ENCODE measurements around the gene NPHS2. TPM values are rescaled to one million over a fixed set of nuclear protein-coding genes. Genes with fewer than 3 reads are reported as not detected.

The NPHS2 gene
- polyA plus RNA-seq (ENCODE audit: insufficient read length in 4 of 4): 100 to 1,000 TPM; 427 to 500 (median 481) TPM

DNA sequence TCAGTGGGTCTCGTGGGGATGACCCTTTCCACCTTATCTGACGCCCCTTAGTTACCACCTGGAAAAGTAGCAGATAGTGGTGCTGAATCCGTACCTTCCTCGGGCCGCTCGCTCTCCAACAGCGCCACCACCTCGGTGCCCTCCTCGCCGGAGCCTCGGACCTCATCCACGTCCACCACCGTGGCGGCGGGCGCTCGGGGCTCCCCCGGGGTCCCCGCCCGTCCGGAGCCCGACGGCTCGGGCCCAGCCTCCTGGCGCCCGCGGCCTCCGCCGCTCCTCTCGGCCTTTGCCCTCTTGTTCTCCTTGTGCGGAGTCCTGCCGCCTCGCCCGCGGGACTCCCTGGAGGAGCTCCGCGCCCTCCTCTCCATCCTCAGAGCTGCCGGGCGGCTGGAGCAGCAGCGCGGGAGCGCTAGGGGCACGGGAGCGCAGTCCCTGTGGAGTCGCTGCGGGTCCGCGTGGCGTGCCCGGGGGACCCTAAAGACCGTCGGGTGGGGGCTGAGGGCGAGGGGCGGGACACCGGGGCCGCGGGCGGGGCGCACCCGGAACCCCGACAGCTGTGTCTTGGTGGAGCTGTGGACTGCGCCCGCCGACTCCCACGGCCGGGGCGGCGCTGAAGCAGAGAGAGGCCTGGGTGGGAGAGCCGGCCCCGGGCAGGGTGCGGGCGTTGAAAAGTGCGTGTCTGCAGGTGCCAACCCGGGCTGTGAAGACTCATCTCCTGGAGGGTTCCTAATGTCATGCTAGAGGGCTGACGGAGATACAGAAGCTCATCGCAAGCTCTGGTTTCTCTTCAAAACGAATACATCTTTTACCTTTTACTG lies at the start of gene NPHS2:
Gene NPHS2 (minus strand): TSS at position 452 of the 818 bp plus-strand sequence. CDS start 84 bp downstream, at position 368.
- no peak for DNase-seq (ENCODE audit: low read depth in 4 of 4, low spot score in 3 of 4)

GRCh38 chr1:179612361-179612760 lies 36.6 kb upstream of the NPHS2 start:
- no peak for DNase-seq (ENCODE audit: low read depth in 4 of 4, low spot score in 3 of 4)

DNA sequence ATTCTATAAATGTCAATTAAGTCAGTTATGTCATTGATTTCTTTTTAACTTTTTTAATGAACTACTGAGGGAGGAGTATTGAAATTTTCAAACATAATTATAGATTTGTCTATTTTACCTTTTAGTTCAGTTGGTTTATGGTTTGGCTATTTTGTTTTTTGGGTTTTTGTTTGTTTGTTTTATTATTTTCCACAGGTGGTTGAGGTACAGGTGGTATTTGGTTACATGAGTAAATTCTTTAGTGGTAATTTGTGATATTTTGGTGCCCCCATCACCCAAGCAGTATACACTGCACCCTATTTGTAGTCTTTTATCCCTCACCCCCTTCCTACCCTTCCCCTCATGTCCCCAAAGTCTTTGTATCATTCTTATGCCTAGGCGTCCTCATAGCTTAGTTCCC lies 25.3 kb upstream of the NPHS2 start:
- DNase-seq (ENCODE audit: low read depth in 4 of 4, low spot score in 3 of 4): no peak

DNA sequence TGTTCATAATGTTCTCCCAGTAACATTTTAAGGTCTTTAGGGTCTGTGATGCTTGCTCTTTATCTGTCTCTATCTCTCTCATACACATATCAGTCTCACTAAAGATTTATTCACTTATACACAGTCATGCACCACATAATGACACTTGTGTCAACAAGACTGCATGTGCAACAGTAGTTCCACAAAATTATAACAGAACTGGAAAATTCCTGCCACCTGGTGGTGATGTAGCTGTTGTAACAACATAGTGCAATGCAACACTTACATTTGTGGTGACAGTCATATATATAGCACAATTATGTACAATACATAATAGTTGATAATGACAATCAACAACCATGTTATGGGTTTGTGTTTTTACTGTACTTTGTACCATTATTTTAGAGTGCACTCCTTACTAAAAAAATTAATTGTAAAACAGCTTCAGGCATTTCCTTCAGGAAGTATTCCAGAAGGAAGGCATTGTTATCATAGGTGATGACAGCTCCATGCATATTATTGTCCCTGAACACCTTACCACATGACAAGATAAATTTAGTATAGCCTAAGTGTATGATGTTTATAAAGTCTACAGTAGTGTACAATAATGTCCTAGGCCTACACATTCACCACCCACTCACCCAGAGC lies 24.0 kb upstream of the NPHS2 start:
- DNase-seq (ENCODE audit: low read depth in 4 of 4, low spot score in 3 of 4): no peak

DNA sequence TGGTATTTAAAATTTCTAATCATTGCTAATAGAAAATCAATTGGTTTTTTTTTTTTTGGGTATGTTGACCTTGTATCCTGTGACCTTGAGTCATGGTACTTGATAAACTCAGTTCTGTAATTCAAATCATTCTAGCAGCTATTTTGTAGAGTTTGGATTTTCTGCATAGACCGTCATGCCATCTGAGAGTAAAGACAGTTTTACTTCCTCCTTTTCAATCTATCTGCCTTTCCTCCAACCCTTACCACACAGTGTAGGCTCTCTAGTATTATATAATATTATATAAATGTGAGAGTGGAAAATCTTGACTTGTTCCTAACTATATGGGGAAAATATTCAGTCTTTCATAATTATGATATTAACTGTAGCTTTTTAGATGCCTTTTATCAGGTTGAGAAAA lies 22.9 kb upstream of the NPHS2 start:
- DNase-seq (ENCODE audit: low read depth in 4 of 4, low spot score in 3 of 4): no peak

DNA sequence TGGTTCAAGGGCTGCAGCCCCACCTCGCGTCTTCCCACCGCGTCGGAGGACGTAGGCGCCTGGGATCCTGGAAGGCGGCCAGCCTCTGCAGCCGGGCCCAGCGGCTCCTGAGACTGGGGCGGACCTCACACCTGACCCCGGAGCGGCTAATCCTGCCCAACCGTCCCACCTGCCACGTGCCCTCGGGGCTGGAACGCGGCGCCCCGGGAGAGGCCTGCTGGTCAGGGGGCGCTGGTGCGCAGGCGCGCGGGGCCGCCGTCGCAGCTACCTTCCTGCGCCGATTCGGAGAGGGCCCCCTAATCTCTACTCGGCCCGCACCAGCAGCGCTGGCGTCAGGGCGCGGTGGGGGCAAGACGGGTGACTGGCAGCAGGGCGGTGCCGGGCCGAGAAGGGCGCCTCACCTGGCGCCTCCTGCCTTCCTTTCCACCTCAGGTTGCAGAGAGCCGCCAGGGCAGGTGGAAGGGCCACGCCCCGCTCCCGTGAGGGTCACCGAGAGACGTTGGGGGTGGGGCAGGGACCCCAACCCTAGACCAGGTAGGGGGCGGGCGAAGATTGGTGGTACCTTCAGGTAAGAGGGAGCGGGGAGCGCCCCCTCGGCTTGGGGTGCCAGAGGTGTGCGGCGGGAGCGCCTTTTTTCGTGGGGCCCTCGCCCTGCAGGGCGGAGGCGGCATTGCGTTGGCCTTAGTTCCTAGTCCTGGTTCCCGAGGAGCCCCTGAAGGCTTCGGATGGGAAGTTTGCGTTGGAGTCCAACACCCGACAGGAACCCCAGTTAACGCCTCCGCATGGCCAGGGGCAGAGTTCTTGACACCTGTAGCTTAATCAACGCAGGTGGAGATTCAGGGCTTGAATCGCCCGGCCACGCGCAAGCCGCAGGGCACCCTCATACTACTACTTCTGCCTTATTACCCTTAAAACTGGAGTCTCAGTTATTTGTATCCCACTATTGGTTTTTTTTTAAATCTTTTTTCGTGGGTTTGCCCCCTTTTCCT lies 16.1 kb upstream of the NPHS2 start, which contains the start of gene TDRD5:
Gene TDRD5 (plus strand): TSS at position 241 of the 989 bp plus-strand sequence. CDS start 784 bp downstream, outside the sequence.
- DNase-seq (ENCODE audit: low read depth in 4 of 4, low spot score in 3 of 4): no peak

- DNase-seq (ENCODE audit: low read depth in 4 of 4, low spot score in 3 of 4): no peak
These were observed 15.5 kb upstream of the NPHS2 start for GRCh38 chr1:179591253-179591591.

GRCh38 chr1:179590671-179591070 lies 14.9 kb upstream of the NPHS2 start:
- DNase-seq (ENCODE audit: low read depth in 4 of 4, low spot score in 3 of 4): no peak

DNA sequence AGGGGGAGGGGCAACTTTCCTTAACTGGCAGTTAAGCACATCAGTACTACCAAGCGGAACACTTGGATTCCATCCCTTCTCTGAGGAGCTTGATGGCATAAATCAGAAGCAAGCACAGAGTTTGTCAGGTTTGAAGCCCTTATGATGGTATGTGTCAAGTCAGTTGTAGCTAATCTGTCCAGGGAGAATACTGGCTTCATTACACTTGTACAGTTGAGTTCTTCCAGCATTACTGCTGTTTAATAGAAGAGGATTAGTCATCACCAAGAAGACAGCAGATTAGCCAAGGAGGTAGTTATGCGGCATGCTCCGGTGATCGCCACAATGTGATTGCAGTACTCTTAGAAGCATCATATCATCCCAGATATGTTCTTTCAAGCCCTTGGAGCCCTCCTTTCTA lies 13.8 kb upstream of the NPHS2 start:
- no peak for DNase-seq (ENCODE audit: low read depth in 4 of 4, low spot score in 3 of 4)

GRCh38 chr1:179588425-179589024 lies 12.8 kb upstream of the NPHS2 start:
- DNase-seq (ENCODE audit: low read depth in 4 of 4, low spot score in 3 of 4): no peak

DNA sequence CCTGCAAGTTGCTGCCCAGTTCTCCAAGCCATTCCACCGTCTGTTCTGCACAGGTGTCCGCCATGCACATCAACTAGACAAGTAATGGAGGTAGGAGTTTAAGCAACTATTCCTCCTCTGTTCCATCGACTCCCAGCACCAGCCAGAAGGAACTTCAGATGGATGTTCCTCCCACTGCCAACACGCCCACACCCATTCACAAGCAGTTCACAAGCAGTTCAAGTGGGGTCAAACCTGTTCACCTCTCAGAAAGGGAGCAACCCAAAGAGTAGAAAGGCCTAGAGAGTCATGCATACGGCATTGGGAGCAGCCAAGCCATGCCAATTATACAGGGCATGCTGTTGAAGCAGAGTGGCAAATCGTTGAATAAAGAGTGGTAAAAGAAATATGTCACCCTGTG lies 11.6 kb upstream of the NPHS2 start:
- no peak for DNase-seq (ENCODE audit: low read depth in 4 of 4, low spot score in 3 of 4)

- DNase-seq (ENCODE audit: low read depth in 4 of 4, low spot score in 3 of 4): peak in 2 of 4 donors; percentile 50 to 53
These were observed 10.5 kb upstream of the NPHS2 start for GRCh38 chr1:179586107-179586823.

- DNase-seq (ENCODE audit: low read depth in 4 of 4, low spot score in 3 of 4): no peak
These were observed 8.1 kb upstream of the NPHS2 start for GRCh38 chr1:179583771-179584320.

DNA sequence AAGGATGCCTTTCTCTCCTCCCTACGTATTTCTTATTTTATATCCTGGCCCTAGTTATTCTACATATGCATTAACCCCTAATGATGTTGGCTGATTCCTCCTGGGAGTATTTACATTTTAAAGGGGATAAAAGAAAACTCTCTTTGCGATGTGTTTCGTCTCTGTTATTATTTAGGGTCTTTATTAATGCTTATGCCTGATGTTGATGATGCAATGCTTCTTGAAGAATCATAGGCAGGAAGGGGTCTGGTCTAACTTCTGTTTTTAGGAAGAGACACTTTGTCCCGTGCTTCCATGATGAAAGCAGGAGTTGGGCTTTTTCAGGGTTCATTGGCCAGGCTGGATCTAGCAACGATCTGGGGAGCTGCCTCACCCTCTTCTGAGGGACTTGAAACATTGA lies 761 bp upstream of the NPHS2 start:
- no peak for DNase-seq (ENCODE audit: low read depth in 4 of 4, low spot score in 3 of 4)

DNA sequence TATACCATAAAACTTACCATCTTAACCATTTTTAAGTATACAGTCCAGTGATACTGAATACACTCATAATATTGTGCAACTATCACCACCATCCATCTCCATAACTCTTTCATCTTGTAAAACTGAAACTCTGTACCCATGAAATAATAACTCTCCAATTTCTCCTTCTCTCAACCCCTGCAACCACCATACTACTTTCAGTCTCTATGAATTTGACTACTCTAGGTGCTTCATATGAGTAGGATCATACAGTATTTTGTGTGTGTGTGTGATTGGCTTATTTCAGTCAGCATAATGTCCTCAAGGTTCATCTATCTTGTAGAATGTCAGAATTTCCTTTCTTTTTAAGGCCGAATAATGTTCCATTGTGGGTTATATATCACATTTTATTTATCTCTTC lies 17.7 kb downstream of the NPHS2 start:
- no peak for DNase-seq (ENCODE audit: low read depth in 4 of 4, low spot score in 3 of 4)

- no peak for DNase-seq (ENCODE audit: low read depth in 4 of 4, low spot score in 3 of 4)
These were observed 21.3 kb downstream of the NPHS2 start for GRCh38 chr1:179554427-179554826.

DNA sequence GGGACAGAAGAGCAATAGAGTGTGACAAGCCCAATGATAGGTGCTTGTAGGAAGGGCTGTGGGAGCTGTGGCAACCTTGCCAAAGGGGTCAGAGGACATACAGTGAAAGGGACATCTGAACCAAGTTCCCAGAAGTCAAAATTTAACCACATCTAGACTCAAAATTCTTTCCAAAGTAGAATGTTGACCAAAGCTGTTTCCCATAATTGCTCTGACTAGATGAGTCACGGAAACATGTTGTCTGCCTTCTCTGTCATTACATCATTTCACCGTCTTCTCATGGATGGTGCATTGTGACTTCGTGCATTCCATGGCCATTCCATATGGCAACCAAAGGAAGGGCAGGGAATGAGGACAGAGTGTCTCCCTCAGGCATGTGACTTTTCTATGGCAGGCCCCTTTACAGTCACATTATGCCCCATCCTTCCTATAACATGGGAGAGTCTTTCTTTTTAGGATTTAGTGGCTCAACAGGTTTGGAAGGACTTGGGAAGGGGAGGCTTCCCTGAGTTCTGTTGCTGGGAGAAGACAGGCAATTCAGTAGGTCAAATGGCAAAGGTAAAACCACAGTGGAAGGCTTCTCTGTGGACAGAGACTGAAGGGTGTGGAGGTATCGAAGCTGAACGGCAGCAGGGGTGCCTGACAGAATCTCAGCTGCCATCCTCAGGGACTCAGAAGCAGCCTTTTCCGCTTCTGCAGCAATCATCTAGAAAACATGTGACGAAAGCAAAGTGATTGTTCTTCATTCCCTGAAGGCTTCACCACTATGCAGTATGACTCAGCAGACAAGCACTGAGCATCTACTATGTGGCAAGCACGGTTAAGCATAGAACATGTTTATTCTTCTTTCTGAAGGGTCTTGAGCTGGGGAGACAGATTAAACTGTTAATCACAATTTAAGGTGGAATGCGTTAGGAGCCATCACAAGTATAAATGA lies 24.7 kb downstream of the NPHS2 start:
- DNase-seq (ENCODE audit: low read depth in 4 of 4, low spot score in 3 of 4): no peak

- no peak for DNase-seq (ENCODE audit: low read depth in 4 of 4, low spot score in 3 of 4)
These were observed 26.4 kb downstream of the NPHS2 start for GRCh38 chr1:179549368-179549700.

All from right renal pelvis (tissue), 4 donors.